Myocyte (in vitro differentiated cells): Measurements from ENCODE around the gene GSPT1. TPM values are rescaled to one million over a fixed set of nuclear protein-coding genes. Genes with fewer than 3 reads are reported as not detected.

ENCODE experiments used
- DNase-seq: peaks from one replicate; pipeline ENCODE4 v3.0.0-alpha.2; 2012; ENCODE audit warnings: low read depth
- total RNA-seq: library from RNA; depleted of rRNA; stranded (reverse); fragments of >200 nt; gene quantifications from 2 replicates; pipeline ENCODE4 v1.2.3, GENCODE V29; 2014

The GSPT1 gene
- total RNA-seq, 1 donor from 2014 or later, result 111 TPM

DNA sequence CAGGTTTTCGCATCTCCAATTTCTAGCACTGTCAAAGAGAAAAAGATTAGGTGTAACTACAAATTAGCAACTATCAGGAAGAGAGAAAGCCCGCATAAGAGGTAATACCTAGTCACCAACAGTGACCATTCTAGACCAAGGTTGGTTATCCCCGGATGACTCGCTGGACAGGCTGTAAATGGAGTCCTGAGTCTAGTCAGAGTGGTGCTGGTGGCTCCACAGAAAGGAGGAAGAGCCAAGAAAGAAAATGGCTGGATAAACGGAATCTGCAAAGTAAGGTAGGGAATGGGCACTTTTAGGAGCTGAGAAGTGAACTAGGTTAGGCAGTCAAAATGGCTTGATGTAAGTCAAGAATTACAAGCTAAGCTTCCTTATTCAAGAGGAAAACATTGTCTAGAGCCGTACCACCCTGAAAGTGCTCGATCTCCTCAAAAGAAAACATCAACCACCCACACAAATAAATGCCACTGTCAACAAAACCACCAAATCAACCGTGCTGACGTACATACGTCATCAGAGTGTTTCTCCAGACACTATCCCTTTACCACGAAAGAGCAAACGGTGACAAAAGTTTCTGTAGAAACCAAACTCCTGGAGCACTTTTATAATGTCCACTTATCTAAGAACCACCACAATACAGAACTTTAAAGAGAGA, 2.2 kb downstream of the GSPT1 start:
- DNase-seq, result peak; percentile 38

DNA sequence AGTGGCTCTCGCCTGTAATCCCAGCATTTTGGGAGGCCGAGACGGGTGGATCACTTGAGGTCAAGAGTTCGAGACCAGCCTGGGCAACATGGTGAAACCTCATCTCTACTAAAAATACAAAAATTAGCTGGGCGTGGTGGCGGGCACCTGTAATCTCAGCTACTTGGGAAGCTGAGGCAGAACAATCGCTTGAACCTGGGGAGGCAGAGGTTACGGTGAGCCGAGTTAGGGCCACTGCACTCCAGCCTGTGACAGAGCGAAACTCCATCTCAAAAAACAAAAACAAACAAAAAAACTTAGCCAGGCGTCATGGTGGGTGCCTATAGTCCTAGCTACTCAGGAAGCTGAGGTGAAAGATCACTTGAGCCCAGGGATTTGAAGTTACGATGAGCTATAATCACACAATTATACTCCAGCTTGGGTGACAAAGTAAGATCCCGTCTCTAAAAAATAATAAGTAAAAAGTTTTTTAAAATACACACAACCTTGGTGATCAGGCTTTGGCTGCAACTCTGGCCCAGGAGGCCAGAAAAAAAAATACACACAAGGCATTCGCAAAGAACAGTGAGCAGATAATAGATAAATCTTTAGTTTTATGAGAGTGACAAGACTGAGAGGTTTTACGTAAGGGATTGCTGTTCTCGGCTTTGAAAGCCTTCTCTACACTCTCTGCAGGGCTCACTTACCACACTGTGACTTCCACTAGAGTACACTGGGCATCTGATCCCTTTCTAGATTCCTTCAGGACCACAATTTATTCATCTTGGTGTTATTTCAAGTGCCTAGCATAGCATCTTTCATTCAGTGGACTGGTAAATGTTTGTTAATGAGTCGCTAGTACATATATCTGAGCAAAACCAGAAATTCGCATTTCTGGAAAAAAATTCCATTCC, 5.9 kb downstream of the GSPT1 start:
- no peak for DNase-seq

DNA sequence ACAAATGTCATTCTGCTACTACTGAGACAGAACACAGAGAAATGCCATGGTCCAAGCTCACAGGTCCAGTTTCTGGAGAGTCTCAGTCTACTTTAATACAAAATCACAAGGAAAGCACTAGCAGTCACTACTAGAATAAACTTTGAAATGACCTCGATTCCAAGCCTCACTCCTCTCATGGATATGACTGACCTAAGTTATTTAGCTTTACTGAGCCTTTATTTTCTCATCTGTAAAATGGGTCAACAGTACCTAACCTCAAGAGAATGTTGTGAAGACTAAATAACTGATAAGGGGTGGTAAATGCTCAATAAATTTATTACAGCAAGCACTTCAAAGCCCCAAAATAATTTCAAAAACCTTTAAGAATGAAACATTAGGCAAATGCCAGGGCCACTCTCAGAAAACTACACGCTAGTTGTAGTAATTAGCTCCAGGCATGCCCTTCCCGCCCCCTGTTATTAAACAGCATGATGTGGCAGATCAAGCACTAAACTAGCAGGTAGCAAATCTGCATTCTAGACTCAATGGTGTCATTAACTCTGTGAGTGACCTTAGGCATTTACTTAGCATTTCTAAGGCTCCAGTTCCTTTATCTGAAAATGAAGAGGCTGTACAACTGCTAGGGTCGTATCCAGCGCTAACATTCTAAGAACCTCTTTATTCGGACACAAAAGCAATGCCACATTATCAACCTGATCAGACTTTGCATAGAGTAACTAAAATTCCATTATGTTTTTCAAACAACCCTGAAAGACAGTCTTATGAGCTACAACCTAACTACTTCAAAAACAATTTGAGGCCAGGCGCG, 8.4 kb downstream of the GSPT1 start:
- DNase-seq, result no peak

DNA sequence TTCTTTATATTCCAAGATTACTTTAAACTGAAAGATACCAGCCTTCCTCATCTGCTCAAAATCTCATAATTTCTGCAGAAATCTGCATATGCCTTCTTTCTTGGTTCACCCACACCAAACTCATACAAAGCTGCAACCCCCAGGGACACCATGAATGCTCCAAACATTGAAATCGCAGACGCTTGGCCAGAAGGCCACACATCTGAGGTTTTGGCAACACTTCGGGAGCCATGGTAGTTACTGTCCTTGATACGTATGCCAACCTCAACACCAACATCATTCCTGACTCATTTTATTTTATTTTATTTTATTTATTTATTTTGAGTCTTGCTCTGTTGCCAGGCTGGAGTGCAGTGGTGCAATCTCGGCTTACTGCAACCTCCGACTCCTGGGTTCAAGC, 11.8 kb downstream of the GSPT1 start:
- DNase-seq, result no peak

DNA sequence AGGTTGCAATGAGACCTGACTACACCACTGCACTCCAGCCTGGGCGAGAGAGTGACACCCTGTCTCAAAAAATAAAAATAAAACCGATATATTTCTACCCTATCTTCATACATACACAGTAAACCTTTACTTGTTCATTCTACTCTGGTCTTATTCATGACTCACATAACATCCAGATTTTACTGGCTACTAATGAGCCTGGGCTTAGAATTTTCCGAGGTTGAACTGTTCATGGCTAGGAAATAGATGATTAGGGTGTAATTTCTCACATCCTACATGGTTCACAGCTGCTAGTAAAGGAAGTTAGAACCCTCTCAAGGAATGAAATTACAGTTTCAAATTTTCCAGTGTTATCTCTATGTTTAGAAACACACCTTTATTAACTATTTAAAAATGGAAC, 14.7 kb downstream of the GSPT1 start:
- DNase-seq, result no peak

DNA sequence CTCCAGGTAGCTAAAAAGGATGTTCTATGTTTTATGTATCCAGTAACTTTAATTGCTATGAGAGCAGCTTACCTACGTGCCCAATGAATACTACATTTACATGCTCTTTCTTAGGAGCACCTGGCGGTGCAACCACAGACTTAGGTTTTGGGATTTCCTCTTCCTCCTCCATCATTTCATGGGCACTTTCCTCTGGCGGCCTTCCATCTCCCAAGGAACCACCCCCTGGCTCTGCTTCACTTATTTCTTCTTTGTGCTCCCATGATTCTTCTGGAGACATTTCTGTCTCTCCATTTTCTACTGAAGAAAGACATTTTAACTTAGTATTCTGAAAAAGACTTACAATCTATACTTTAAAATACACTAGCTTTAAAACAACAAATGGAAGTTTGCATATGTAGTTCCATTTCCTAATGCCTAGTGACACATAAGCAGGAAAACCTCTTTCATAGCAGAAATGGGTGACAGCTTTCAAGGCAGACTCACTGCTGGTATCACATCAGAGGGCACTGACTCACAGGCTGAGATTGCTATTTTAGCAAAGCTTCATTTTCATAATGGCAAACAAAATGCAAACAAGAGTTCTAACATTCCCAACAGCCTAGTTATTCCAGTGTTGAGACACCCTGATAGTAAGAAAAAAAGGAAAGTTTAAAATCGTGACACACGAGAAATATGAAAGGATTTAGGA, 19.1 kb downstream of the GSPT1 start:
- peak; percentile 23 for DNase-seq

DNA sequence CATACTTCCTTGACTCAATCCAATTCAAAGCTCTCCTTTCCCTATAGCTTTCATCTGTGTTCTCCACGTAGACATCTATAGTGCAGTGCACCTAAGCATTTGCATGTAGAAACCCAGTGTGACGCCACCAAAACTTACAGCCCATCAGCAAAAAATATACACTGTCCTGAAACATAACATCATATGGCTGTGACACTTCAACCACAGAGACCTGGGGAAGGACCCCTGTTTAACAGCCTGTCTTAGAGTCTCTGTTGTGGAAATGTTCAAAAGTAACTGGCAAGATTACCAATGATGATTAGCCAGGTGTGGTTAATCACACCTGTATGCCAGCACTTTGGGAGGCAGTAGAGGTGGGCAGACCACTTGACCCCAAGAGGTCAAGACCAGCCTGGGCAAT, 22.2 kb downstream of the GSPT1 start:
- no peak for DNase-seq

DNA sequence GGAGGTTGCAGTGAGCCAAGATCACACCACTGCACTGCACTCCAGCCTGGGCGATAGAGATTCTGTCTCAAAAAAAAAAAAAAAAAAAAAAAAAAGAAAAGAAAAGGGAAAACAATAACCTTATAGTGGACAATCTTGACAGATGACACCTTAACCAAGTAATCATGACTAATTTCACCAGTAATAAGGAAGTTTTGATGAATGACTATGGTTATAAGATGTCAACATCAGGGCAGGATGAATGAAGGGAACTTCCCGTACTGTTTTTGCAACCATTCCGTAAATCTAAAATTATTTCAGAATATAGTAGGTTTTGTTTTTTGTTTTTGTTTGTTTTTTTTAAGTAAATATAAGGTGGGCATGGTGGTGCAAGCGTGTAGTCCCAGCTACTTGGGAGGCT, 23.0 kb downstream of the GSPT1 start:
- DNase-seq, result no peak

DNA sequence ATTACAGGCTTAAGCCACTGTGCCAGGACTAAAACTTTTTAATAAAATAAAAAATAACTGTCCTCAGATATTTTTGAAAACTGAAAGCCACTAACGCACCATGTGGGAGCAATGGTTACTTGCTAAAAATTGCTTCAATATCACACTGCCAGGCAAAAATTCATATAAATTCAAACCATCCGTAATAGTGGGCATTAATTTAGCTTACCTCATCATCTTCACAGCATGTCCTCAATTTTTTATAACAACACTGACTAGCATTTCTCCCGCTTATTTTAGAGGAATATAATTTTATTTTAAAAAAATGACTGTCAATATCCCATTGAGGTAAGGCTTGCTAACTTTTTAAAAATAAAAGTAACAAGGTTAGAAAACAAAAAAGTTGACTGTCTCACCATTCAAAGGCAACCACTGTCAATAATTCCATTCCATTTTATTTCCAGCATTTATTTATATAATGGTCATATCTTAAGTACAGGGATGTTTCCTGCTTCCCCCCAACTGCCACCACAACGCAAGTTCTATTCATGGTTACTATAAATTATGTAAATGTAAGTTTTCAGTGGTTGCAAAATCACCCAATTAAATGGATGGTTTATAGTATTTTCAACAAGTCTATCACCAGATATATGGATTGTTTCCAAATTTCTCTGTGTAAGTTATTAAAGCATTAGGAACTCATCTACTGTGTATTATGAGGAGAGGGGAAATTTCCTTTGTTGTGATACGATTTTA, 25.4 kb downstream of the GSPT1 start:
- DNase-seq, result no peak

DNA sequence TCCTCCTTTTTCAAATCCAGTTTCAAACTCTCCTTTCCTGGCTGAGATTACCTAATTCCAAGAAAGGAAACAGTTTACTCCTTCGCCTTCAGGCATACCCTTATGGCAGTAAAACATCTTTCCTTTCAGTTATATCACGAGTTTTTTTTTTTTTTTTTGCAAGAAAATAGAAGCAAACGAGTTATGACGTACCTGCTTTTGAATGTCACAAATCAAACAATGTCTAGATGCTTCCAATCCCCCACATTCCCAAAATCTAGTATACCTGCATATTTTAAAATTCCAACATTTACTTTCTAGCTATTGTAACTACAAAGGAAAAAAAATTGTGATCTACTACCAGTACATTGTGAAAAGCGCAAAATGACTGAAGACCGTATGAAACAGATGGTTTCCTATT, 28.9 kb downstream of the GSPT1 start:
- DNase-seq, result no peak

DNA sequence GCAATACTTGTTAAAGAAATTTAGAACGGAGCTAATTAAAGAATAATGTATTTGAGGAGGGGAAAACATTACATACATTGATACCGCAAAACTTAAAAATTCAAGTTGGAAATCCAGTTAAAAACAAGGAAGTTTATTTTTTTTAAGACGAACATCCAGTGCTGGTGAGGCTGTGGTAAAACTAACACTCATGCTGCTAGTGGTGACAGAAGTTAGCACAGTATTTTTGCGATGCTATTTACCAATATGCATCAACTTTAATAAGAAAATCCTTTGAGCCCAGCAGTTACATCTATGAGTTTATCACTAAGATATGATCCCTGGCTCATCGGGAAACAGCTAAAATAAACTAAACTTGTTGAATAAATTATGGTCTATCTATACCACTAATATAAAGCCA, 31.7 kb downstream of the GSPT1 start:
- no peak for DNase-seq

DNA sequence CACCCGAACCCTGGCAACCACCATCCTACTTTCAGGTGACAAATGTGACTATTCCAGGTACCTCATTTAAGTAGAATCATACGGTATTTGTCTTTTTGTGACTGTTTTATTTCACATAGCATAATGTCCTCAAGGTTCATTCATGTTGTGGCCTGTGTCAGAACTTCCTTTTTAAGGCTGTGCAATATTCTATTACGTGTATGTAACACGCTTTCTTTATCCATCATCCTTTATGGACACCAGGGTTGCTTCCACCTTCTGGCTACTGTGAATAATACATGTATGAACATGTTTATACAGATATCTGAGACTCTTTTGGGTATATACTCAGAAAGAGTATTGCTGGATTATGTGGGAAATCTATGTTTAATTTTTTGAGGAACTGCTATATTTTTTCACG, 35.7 kb downstream of the GSPT1 start:
- DNase-seq, result no peak

DNA sequence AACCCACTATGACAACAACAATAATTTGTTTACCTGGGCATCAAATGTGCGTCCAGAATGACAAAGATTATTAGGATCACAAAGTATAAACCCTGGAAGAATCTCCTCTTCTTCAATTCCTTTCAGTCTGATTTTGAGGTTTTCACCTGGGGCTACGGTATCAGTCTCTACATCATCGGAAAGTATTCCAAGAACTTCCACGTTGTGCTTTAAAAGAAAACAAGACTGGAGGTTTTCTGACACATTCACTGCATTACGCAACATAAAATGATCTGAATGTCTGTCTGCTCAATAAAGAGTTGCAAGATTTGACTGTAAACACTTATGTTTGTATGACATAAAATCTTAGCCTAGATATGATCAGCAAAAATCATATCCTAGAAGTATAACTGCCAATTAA, 38.4 kb downstream of the GSPT1 start:
- no peak for DNase-seq

DNA sequence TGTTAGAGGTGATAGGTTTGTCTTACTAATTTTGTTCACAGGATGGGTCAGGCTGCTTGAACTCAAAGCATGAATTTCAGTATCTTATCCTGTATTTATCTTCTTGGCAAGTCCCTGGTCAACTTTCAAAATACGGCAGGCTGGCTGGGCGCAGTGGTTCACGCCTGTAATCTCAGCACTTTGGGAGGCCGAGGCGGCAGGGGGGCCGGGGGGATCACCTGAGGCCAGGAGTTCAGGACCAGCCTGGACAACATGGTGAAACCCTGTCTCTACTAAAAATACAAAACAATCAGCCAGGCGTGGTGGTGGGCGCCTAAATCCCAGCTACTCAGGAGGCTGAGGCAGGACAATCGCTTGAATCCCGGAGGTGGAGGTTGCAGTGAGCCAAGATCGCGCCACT, 39.5 kb downstream of the GSPT1 start:
- DNase-seq, result no peak

DNA sequence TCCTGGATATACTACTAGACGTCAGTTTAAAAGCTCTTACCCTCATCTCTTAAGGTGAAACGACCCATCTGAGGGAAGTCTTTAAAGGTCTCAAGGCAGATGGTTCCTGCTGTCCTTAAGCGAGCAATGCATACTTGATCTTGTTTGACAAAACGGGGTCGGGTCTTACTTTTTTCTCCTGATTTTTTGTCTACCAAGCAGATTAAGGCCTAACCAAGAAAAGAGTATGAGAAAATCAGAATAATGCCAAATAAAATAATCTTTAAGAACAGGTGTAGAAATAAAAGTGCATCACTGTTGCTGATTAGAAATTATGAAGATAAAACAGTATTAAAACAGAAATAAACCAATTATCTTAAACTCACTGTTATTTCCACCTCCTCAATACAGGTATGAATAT, 40.0 kb downstream of the GSPT1 start:
- DNase-seq, result no peak

DNA sequence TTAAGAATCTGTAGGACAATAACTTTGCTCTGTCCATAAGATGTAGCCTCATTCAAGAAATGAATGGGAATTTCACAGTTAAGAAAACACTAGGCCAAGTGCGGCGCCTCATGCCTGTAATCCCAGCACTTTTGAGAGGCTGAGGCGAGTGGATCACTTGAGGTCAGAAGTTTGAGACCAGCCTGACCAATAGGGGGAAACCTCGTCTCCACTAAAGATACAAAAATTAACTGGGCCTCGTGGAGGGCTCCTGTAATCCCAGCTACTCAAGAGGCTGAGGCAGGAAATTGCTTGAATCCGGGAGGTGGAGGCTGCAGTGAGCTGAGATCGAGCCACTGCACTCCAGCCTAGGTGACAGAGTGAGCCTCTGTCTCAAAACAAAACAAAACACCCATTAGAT, 44.6 kb downstream of the GSPT1 start:
- DNase-seq, result peak; percentile 25

DNA sequence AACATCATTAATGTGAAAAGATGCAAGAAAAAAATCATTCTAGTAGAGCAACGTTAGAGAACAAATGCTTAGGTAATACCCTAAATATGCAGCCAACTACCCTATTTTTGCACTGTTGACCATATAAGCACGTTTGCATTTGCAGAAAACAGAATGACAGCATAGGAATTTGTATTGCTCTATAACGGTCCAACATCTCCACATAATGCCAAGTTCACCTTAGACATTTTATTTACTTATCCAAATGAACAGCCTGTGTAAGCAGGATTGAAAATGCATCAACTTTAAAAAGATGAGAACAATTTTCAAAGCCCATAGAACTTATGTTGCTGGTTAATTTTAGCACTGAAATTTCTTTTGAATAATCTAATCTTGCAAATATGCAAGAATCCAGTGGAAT, 45.4 kb downstream of the GSPT1 start:
- DNase-seq, result no peak

DNA sequence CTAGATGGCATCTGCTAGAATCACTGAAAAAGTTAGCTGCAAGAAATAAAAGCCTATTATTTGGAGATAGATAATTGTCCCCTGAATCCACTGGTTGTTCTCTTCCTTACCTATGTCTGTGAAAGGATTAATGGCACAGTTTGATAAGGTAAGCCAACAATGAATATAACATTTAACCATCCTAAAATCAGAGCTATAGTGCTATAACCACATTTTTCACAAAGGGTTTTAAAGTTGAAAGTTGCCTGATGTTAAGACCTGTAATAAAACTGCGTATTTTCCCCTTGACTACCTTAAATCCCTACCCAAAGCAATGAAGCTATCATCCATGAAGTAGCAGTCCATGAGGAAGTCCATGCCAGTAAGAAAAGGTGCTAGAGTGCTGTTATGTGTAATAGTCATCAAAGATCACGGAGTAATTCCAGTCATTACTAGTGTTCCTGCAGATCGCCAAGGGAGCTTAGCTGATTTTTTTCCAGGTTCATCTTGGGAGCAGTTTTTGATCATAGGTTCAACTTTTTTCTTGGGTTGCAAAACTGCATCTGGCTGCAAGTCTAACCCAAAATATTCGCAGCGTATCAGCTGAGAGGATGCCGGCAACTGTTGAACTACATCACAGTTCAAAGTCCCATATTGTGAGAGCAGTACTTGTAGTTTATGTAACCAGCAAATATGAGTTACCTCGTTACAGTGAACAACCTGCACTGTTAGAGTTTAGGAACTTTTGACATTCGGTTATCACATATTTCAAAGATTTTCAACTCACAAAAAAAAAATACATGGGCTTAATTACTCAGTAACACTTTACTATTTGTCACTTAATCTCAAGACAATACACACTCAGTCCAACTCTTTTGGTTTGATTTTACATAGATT, 46.2 kb downstream of the GSPT1 start:
- DNase-seq, result no peak

DNA sequence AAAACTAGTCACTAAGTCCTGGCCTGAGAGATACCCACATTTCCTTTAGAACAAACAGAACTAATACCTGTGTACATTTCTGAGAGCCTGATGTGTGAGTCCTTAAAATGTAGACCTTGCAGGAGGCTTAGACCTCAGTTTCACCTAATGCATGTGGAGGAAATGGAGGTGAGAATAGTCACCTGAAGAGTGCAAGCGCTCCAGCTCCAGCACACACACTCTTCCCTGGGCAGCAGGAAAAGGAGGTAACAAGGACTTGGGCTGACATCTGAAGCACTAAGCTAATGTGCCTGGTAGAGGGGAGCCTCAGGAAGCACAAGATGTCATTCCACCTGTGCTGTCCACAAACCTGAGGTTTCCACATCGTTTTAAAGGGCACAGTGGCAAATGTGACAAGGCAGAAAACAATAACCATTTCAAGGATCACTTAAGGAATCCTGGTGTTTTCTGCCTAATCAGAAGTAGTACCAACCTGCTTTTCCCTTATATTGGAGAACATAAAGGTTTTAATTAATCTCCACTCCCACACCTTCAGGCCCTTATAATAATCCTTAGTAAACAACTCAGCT, 47.3 kb downstream of the GSPT1 start:
- no peak for DNase-seq
